ENCODE results near the gene UPK1A.

The UPK1A gene

GRCh38 chr19:35665157-35665556 is 1.2 kb upstream of the UPK1A start:
- DNase-seq (ENCODE audit: low spot score): no peak
- in situ Hi-C loops (cut with MboI; ENCODE audit: low pct_unique_long_range_greater_than_20kb, low sequenced_read_pairs, unreplicated experiment): no loop called here
- TF ChIP-seq, protein P1, sequence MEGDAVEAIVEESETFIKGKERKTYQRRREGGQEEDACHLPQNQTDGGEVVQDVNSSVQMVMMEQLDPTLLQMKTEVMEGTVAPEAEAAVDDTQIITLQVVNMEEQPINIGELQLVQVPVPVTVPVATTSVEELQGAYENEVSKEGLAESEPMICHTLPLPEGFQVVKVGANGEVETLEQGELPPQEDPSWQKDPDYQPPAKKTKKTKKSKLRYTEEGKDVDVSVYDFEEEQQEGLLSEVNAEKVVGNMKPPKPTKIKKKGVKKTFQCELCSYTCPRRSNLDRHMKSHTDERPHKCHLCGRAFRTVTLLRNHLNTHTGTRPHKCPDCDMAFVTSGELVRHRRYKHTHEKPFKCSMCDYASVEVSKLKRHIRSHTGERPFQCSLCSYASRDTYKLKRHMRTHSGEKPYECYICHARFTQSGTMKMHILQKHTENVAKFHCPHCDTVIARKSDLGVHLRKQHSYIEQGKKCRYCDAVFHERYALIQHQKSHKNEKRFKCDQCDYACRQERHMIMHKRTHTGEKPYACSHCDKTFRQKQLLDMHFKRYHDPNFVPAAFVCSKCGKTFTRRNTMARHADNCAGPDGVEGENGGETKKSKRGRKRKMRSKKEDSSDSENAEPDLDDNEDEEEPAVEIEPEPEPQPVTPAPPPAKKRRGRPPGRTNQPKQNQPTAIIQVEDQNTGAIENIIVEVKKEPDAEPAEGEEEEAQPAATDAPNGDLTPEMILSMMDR (IDR thresholded peaks at IDR 0.05; ENCODE audit: extremely low read depth, insufficient read depth, missing control alignments): no peak

- DNase-seq (ENCODE audit: low spot score): no peak
- TF ChIP-seq, protein P1 (IDR thresholded peaks at IDR 0.05; ENCODE audit: extremely low read depth, insufficient read depth, missing control alignments): no peak
These were observed 713 bp upstream of the UPK1A start for GRCh38 chr19:35665604-35666003.

DNA sequence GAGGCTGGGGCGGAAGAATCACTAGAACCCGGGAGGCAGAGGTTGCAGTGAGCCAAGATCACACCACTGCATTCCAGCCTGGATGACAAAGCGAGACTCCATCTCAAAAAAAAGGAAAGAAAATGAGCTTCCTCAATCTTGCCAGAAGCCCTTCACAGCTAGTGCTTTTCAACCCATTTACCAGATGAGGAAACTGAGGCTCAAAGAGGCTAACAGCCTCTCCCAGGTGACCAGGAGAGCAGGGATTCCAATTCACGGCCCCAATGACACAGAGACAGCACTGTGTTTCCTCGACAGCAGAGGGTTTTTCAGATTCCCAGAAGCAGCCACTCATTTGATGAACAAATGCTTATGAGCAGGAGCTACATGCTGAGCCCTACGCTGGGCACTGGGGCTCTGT is 3.2 kb downstream of the UPK1A start:
- in situ Hi-C loops (cut with MboI; ENCODE audit: low pct_unique_long_range_greater_than_20kb, low sequenced_read_pairs, unreplicated experiment): no loop called here
- DNase-seq (ENCODE audit: low spot score): no peak
- TF ChIP-seq, protein P1 (IDR thresholded peaks at IDR 0.05; ENCODE audit: extremely low read depth, insufficient read depth, missing control alignments): no peak

More at GRCh38 chr19:35665604-35666003, 713 bp upstream of the UPK1A start:
- in situ Hi-C loops (cut with MboI; ENCODE audit: low pct_unique_long_range_greater_than_20kb, low sequenced_read_pairs, unreplicated experiment): no loop called here

GRCh38 chr19:35669974-35670373 is 3.7 kb downstream of the UPK1A start:
- no peak for DNase-seq (ENCODE audit: low spot score)
- TF ChIP-seq, protein P1 (IDR thresholded peaks at IDR 0.05; ENCODE audit: extremely low read depth, insufficient read depth, missing control alignments): no peak
- in situ Hi-C loops (cut with MboI; ENCODE audit: low pct_unique_long_range_greater_than_20kb, low sequenced_read_pairs, unreplicated experiment): no loop called here

GRCh38 chr19:35670686-35671085 is 4.4 kb downstream of the UPK1A start:
- TF ChIP-seq, protein P1 (IDR thresholded peaks at IDR 0.05; ENCODE audit: extremely low read depth, insufficient read depth, missing control alignments): no peak
- no peak for DNase-seq (ENCODE audit: low spot score)
- in situ Hi-C loops (cut with MboI; ENCODE audit: low pct_unique_long_range_greater_than_20kb, low sequenced_read_pairs, unreplicated experiment): no loop called here

GRCh38 chr19:35671818-35672217 is 5.5 kb downstream of the UPK1A start:
- TF ChIP-seq, protein P1 (IDR thresholded peaks at IDR 0.05; ENCODE audit: extremely low read depth, insufficient read depth, missing control alignments): no peak
- peak; percentile 22 for DNase-seq (ENCODE audit: low spot score)
- in situ Hi-C loops (cut with MboI; ENCODE audit: low pct_unique_long_range_greater_than_20kb, low sequenced_read_pairs, unreplicated experiment): no loop called here

Data from GM13977 (cell line).